H9 (cell line): ENCODE data around the gene CNOT4. TPM values are rescaled to one million over a fixed set of nuclear protein-coding genes. Genes with fewer than 3 reads are reported as not detected.

Experiments
- DNase-seq: peaks from one replicate; pipeline ENCODE4 v3.0.0-alpha.2; 2017
- H2AFZ ChIP-seq: one replicate; pipeline ENCODE4 v1.6.1; 2013; ENCODE audit warnings: mild to moderate bottlenecking, low read length, control low read depth, moderate library complexity
- H2AK5ac ChIP-seq: 2 replicates; pipeline ENCODE4 v1.6.1; 2013; ENCODE audit warnings: low read length, control low read depth, mixed read lengths; ENCODE audit not compliant: insufficient read length
- H2BK120ac ChIP-seq: one replicate; pipeline ENCODE4 v1.6.1; 2013; ENCODE audit warnings: low read depth, mild to moderate bottlenecking, low read length, control low read depth, inconsistent platforms; ENCODE audit not compliant: poor library complexity, severe bottlenecking
- H2BK12ac ChIP-seq: 2 replicates; pipeline ENCODE4 v1.6.1; 2013; ENCODE audit warnings: low read length, control low read depth, mixed read lengths, low read depth; ENCODE audit not compliant: insufficient read length
- H2BK15ac ChIP-seq: 2 replicates; pipeline ENCODE4 v1.6.1; 2013; ENCODE audit warnings: low read depth, low read length, control low read depth
- H2BK20ac ChIP-seq: one replicate; pipeline ENCODE4 v1.6.1; 2013; ENCODE audit warnings: low read depth, mild to moderate bottlenecking, low read length, control low read depth, inconsistent platforms; ENCODE audit not compliant: poor library complexity, severe bottlenecking
- H2BK5ac ChIP-seq: 2 replicates; pipeline ENCODE4 v1.6.1; 2013; ENCODE audit warnings: low read length, control low read depth, mixed read lengths; ENCODE audit not compliant: insufficient read length
- H3K14ac ChIP-seq: 2 replicates; pipeline ENCODE4 v1.6.1; 2013; ENCODE audit warnings: low read length, control low read depth; ENCODE audit not compliant: insufficient read depth
- H3K18ac ChIP-seq: 2 replicates; pipeline ENCODE4 v1.6.1; 2013; ENCODE audit warnings: low read depth, mild to moderate bottlenecking, mixed read lengths, low read length, control low read depth; ENCODE audit not compliant: insufficient read length
- H3K23ac ChIP-seq: 2 replicates; pipeline ENCODE4 v1.6.1; 2013; ENCODE audit warnings: low read length, control low read depth, mixed read lengths, low read depth; ENCODE audit not compliant: insufficient read length
- H3K23me2 ChIP-seq: 2 replicates; pipeline ENCODE4 v1.6.1; 2013; ENCODE audit warnings: low read depth, mild to moderate bottlenecking, mixed read lengths, low read length, control low read depth; ENCODE audit not compliant: insufficient read length, poor library complexity, severe bottlenecking
- H3K27ac ChIP-seq: 2 replicates; pipeline ENCODE4 v1.5.1; 2013; ENCODE audit warnings: low read length, control low read depth, mixed read lengths, low read depth; ENCODE audit not compliant: insufficient read length
- H3K27me3 ChIP-seq: 2 replicates; pipeline ENCODE4 v1.6.1; 2013; ENCODE audit warnings: low read length, control low read depth, inconsistent platforms; ENCODE audit not compliant: insufficient read depth
- H3K4ac ChIP-seq: 2 replicates; pipeline ENCODE4 v1.6.1; 2013; ENCODE audit warnings: low read depth, mild to moderate bottlenecking, control low read depth, inconsistent platforms, low read length, moderate library complexity
- H3K4me1 ChIP-seq: 2 replicates; pipeline ENCODE4 v1.6.1; 2013; ENCODE audit warnings: low read length, control low read depth, inconsistent platforms; ENCODE audit not compliant: insufficient read depth
- H3K4me2 ChIP-seq: 2 replicates; pipeline ENCODE4 v1.6.1; 2013; ENCODE audit warnings: low read length, control low read depth, mixed read lengths; ENCODE audit not compliant: insufficient read length, insufficient read depth
- H3K56ac ChIP-seq: 2 replicates; pipeline ENCODE4 v1.6.1; 2013; ENCODE audit warnings: low read depth, mild to moderate bottlenecking, mixed read lengths, low read length, control low read depth; ENCODE audit not compliant: insufficient read length
- H3K79me1 ChIP-seq: 2 replicates; pipeline ENCODE4 v1.6.1; 2013; ENCODE audit warnings: low read depth, mild to moderate bottlenecking, moderate library complexity, low read length, control low read depth, inconsistent platforms; ENCODE audit not compliant: insufficient read depth, poor library complexity, severe bottlenecking
- H3K79me2 ChIP-seq: 2 replicates; pipeline ENCODE4 v1.6.1; 2013; ENCODE audit warnings: low read length, control low read depth, inconsistent platforms; ENCODE audit not compliant: insufficient read depth
- H3K9ac ChIP-seq: 2 replicates; pipeline ENCODE4 v1.6.1; 2013; ENCODE audit warnings: low read length, control low read depth, mixed read lengths; ENCODE audit not compliant: insufficient read length; ENCODE audit errors: extremely low read depth
- H3K9me3 ChIP-seq: one replicate; pipeline ENCODE4 v1.6.1; 2013; ENCODE audit warnings: low read depth, low read length, inconsistent platforms; ENCODE audit not compliant: control insufficient read depth
- H3T11ph ChIP-seq: one replicate; pipeline ENCODE4 v1.6.1; 2013; ENCODE audit warnings: mild to moderate bottlenecking, low read length, control low read depth, inconsistent platforms
- H4K20me1 ChIP-seq: one replicate; pipeline ENCODE4 v1.6.1; 2013; ENCODE audit not compliant: control insufficient read depth, insufficient read length, insufficient read depth
- H4K5ac ChIP-seq: 2 replicates; pipeline ENCODE4 v1.6.1; 2013; ENCODE audit warnings: low read depth, mild to moderate bottlenecking, mixed read lengths, low read length, control low read depth; ENCODE audit not compliant: insufficient read length
- H4K8ac ChIP-seq: replicated peaks from 2 replicates; pipeline ENCODE4 v1.6.1; 2013; ENCODE audit warnings: low read length, control low read depth, mixed read lengths, low read depth; ENCODE audit not compliant: insufficient read length
- H4K91ac ChIP-seq: 2 replicates; pipeline ENCODE4 v1.6.1; 2013; ENCODE audit warnings: low read depth, mild to moderate bottlenecking, moderate library complexity, mixed read lengths, low read length, control low read depth; ENCODE audit not compliant: insufficient read length
- H3K27ac Mint-ChIP-seq, 3 experiments: 2 replicates in 2 of 3; 3 replicates in 1 of 3; pipeline ENCODE4 v1.8.0; 2020 to 2021; ENCODE audit warnings: mixed read lengths in 3 of 3, mild to moderate bottlenecking in 1 of 3, moderate library complexity in 1 of 3
- H3K27me3 Mint-ChIP-seq: 2 replicates; pipeline ENCODE4 v1.8.0; 2021; ENCODE audit warnings: low read depth, mild to moderate bottlenecking, moderate library complexity, mixed read lengths
- H3K36me3 Mint-ChIP-seq, 3 experiments: 2 replicates in 2 of 3; 3 replicates in 1 of 3; pipeline ENCODE4 v1.8.0; 2020 to 2021; ENCODE audit warnings: low read depth in 3 of 3, mixed read lengths in 3 of 3; ENCODE audit not compliant: insufficient read depth in 1 of 3
- H3K4me1 Mint-ChIP-seq, 2 experiments: 2 replicates each; pipeline ENCODE4 v1.8.0; 2020; ENCODE audit warnings: mixed read lengths in 2 of 2
- H3K4me3 Mint-ChIP-seq, 2 experiments: 2 replicates in 1 of 2; 3 replicates in 1 of 2; pipeline ENCODE4 v1.8.0; 2020 to 2021; ENCODE audit warnings: mild to moderate bottlenecking in 2 of 2, mixed read lengths in 2 of 2, moderate library complexity in 1 of 2
- H3K9me3 Mint-ChIP-seq, 2 experiments: 2 replicates in 1 of 2; 3 replicates in 1 of 2; pipeline ENCODE4 v1.8.0; 2020; ENCODE audit warnings: mild to moderate bottlenecking in 2 of 2, mixed read lengths in 2 of 2, moderate library complexity in 1 of 2
- WGBS: extraction: QIAGEN DNeasy Blood & Tissue Kit; methylation state at CpG from one replicate; pipeline ENCODE4 v1.1.7; 2013; ENCODE audit warnings: missing lambda C conversion rate, low lambda C conversion rate, mixed read lengths; ENCODE audit not compliant: insufficient read length; ENCODE audit errors: extremely low coverage; 5-methylcytosine and 5-hydroxymethylcytosine counted together
- total RNA-seq: library from RNA; stranded (reverse); gene quantifications from 2 replicates; pipeline ENCODE4 v1.2.1, GENCODE V29; 2021
- TF ChIP-seq, protein P1 (sequence below): fragments of 200-600 bp; sonication (generic); conservative IDR thresholded peaks from 3 replicates; pipeline ENCODE4 v1.8.0; 2021; ENCODE audit warnings: antibody characterized with exemption, mild to moderate bottlenecking

Gene CNOT4
- total RNA-seq, 1 experiment from 2014 or later: 27.4 TPM

GRCh38 chr7:135389971-135390370 is 119.9 kb downstream of the CNOT4 start:
- no peak overlapping the region for H3K4me2 ChIP-seq
- H2BK12ac ChIP-seq: no peak overlapping the region
- H4K5ac ChIP-seq: no peak overlapping the region
- no peak overlapping the region for H3K4ac ChIP-seq
- H4K8ac ChIP-seq: no peak overlapping the region
- no peaks in the 10 kb centered on the region for H3K27me3 Mint-ChIP-seq
- no peak overlapping the region for H2AFZ ChIP-seq
- no peak overlapping the region for H3K27ac ChIP-seq
- H3K4me3 Mint-ChIP-seq: no peak overlapping the region
- H3K23ac ChIP-seq: no peak overlapping the region
- peaks cover 0 to 6% (median 6%) of the 10 kb centered on the region in 3 experiments; a peak in 6 of 7 replicates for H3K36me3 Mint-ChIP-seq
- H4K91ac ChIP-seq: no peak overlapping the region
- H3K9me3 Mint-ChIP-seq: no peaks in the 10 kb centered on the region
- H3K56ac ChIP-seq: no peak overlapping the region
- H2BK120ac ChIP-seq: no peak overlapping the region
- no peak overlapping the region for H2BK20ac ChIP-seq
- no peaks in the 10 kb centered on the region for H3K79me2 ChIP-seq
- no peaks in the 10 kb centered on the region for H3K9me3 ChIP-seq
- no peak overlapping the region for H2BK5ac ChIP-seq
- no peak overlapping the region for H3K18ac ChIP-seq
- DNase-seq: no peak
- H3K14ac ChIP-seq: no peak overlapping the region
- no peak overlapping the region for H3K27ac Mint-ChIP-seq
- no peak overlapping the region for H3K9ac ChIP-seq
- no CpG with 5 or more reads among the region's 3 CpGs for WGBS
- TF ChIP-seq, protein P1, sequence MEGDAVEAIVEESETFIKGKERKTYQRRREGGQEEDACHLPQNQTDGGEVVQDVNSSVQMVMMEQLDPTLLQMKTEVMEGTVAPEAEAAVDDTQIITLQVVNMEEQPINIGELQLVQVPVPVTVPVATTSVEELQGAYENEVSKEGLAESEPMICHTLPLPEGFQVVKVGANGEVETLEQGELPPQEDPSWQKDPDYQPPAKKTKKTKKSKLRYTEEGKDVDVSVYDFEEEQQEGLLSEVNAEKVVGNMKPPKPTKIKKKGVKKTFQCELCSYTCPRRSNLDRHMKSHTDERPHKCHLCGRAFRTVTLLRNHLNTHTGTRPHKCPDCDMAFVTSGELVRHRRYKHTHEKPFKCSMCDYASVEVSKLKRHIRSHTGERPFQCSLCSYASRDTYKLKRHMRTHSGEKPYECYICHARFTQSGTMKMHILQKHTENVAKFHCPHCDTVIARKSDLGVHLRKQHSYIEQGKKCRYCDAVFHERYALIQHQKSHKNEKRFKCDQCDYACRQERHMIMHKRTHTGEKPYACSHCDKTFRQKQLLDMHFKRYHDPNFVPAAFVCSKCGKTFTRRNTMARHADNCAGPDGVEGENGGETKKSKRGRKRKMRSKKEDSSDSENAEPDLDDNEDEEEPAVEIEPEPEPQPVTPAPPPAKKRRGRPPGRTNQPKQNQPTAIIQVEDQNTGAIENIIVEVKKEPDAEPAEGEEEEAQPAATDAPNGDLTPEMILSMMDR: no peak
- no peak overlapping the region for H3T11ph ChIP-seq
- H3K4me1 Mint-ChIP-seq: peaks cover 15 to 23% of the 10 kb centered on the region in 2 experiments
- H3K27me3 ChIP-seq: no peaks in the 10 kb centered on the region
- no peak overlapping the region for H2BK15ac ChIP-seq
- H4K20me1 ChIP-seq: no peaks in the 10 kb centered on the region
- no peaks in the 10 kb centered on the region for H3K23me2 ChIP-seq
- no peaks in the 10 kb centered on the region for H3K79me1 ChIP-seq
- H3K4me1 ChIP-seq: peaks cover 4% of the 10 kb centered on the region; the same call in 1 of the 2 replicates
- H2AK5ac ChIP-seq: no peak overlapping the region
